Motor neuron (in vitro differentiated cells): ENCODE data around the gene GASK1A. TPM values are rescaled to one million over a fixed set of nuclear protein-coding genes. Genes with fewer than 3 reads are reported as not detected.

ENCODE experiments used
- ATAC-seq, 8 experiments: fragments of 200-7000 bp; cut with Tn5 transposase; replicated peaks in 6 of 8; 2 replicates each; pipeline ENCODE4 v1.8.0; 2021; ENCODE audit warnings: mild to moderate bottlenecking in 8 of 8, moderate library complexity in 8 of 8
- H3K27ac ChIP-seq, 2 donors: fragments of 250-450 bp; sonication (Bioruptor Pico); 2 replicates each; pipeline ENCODE4 v1.9.0; 2021; ENCODE audit warnings: antibody characterized with exemption in 2 of 2, mild to moderate bottlenecking in 2 of 2, moderate library complexity in 1 of 2
- H3K4me1 ChIP-seq, 2 donors: fragments of 250-450 bp; sonication (Bioruptor Pico); replicated peaks in 1 of 2; 2 replicates each; pipeline ENCODE4 v1.6.1; 2021; ENCODE audit warnings: antibody characterized with exemption in 2 of 2, mild to moderate bottlenecking in 2 of 2, moderate library complexity in 1 of 2
- H3K4me3 ChIP-seq, 5 donors: fragments of 250-450 bp; sonication (Bioruptor Pico); 2 replicates each; pipeline ENCODE4 v1.9.0; 2021; ENCODE audit warnings: antibody characterized with exemption in 5 of 5, mild to moderate bottlenecking in 5 of 5, moderate library complexity in 4 of 5
- WGBS, 10 experiments: fragments of 450-650 bp; shearing (Covaris generic); methylation state at CpG; one replicate each; pipeline ENCODE4 v1.0.0; 2022; 5-methylcytosine and 5-hydroxymethylcytosine counted together
- in situ Hi-C, 9 experiments: fragments of 400-800 bp; cut with MboI; loops; one replicate each; pipeline ENCODE4 v1.15.0; 2021; ENCODE audit warnings: low sequenced_read_pairs in 9 of 9, low pct_unique_long_range_greater_than_20kb in 2 of 9; ENCODE audit not compliant: unreplicated experiment in 9 of 9
- total RNA-seq, 8 experiments: library from RNA; unstranded; fragments of 300-600 nt; gene quantifications; 2 replicates each; pipeline versions ENCODE4 v1.2.3 to v1.2.4, GENCODE V29; 2022

GASK1A gene
- total RNA-seq, 8 experiments from 2014 or later = 0.18 to 4.3 (median 0.85) TPM

DNA sequence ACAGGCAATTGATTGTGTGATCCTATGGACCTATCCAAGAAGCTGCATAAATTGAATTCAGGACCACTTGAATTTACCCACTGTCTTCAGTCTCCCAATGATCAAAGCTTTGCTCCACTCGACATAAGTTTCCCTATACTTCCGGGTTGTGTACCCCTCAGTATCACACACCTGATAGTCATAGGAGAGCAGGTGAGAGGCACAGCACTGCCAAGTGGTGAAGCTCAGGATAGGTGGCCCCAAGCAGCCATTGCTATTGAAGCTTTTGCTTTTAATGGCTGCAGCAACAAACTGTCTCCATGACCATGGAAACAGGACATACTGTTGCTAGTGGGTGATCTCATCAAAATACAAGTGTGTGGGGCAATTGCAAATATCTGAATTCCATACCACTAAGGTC is 27.7 kb downstream of the GASK1A start:
- H3K4me3 ChIP-seq = no peak overlapping the region
- ATAC-seq = no peak
- no peaks in the 10 kb centered on the region for H3K4me1 ChIP-seq
- H3K27ac ChIP-seq = no peak overlapping the region
- 33% methylated on average over 1 of the region's 2 CpGs; no CpG with 5 or more reads in 9 of the 10 experiments for WGBS, 10 experiments
- in situ Hi-C loops = no loop called here

- Histone ChIP-seq H3K4me1 (no peaks in the 10 kb centered on the region), H3K4me3 (no peak overlapping the region), H3K27ac (no peak overlapping the region)
- in situ Hi-C loops = no loop called here
- WGBS, 10 experiments = 14 to 83% (median 73%) methylated on average over 1 to 2 of the region's 3 CpGs; no CpG with 5 or more reads in 5 of the 10 experiments
- ATAC-seq = no peak
Measured at GRCh38 chr3:43009547-43009946, 30.4 kb downstream of the GASK1A start.

DNA sequence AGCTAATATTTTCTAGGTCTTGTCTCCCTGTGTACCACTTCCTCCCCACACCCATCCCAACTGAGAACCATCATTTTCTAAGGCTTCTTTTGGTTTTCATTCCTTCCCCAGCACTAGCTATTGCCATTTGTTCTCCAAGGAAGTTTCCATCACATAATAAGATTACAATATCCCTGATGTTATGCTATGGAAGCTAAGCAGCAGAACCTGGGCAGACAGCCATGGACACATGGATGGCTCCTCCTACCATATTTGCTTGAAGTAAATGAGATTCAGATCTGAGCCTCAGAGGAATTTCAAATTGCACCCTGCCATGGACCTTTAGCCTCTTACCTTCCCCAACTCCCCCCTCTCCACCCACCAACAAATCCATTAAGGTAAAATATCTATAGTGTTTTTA is 31.5 kb downstream of the GASK1A start:
- Histone ChIP-seq H3K27ac (no peak overlapping the region), H3K4me3 (no peak overlapping the region), H3K4me1 (no peaks in the 10 kb centered on the region)
- in situ Hi-C loops = no loop called here
- no peak for ATAC-seq

- H3K27ac ChIP-seq = no peak overlapping the region
- no peak for ATAC-seq
- in situ Hi-C loops = no loop called here
- no peaks in the 10 kb centered on the region for H3K4me1 ChIP-seq
- 20 to 86% (median 69%) methylated on average over 1 to 3 of the region's 3 CpGs; no CpG with 5 or more reads in 1 of the 10 experiments for WGBS, 10 experiments
- no peak overlapping the region for H3K4me3 ChIP-seq
Measured at GRCh38 chr3:43011638-43012037, 32.5 kb downstream of the GASK1A start.

DNA sequence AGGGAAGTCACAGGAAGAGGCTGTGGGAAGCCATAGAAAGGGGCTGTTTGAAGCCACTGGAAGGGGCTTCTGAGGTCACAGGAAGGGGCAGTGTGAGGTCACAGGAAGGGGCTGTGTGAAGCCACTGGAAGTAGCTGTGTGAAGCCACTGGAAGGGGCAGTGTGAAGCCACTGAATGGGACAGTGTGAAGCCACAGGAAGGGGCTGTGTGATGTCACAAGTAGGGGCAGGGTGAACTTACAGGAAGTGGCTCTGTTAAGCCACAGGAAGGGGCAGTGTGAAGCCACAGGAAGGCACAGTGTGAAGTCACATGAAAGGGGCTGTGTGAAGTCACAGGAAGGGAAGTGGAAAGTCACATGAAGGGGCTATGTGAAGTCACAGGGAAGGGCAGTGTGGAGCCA is 33.1 kb downstream of the GASK1A start:
- Histone ChIP-seq H3K4me3 (no peak overlapping the region), H3K27ac (no peak overlapping the region), H3K4me1 (no peaks in the 10 kb centered on the region)
- in situ Hi-C loops = no loop called here
- peak in 1 of 8 experiments; percentile 57 for ATAC-seq

GRCh38 chr3:43013256-43013655 is 34.1 kb downstream of the GASK1A start:
- H3K4me1 ChIP-seq = no peaks in the 10 kb centered on the region
- 0 to 86% (median 62%) methylated on average over 1 to 2 of the region's 2 CpGs; no CpG with 5 or more reads in 4 of the 10 experiments for WGBS, 10 experiments
- H3K4me3 ChIP-seq = no peak overlapping the region
- in situ Hi-C loops = no loop called here
- ATAC-seq = no peak
- no peak overlapping the region for H3K27ac ChIP-seq

- 27 to 87% (median 58%) methylated on average over 1 to 2 of the region's 2 CpGs; no CpG with 5 or more reads in 2 of the 10 experiments for WGBS, 10 experiments
- in situ Hi-C loops = no loop called here
- peak in 1 of 8 experiments; percentile 15 for ATAC-seq
- Histone ChIP-seq H3K27ac (no peak overlapping the region), H3K4me3 (no peak overlapping the region), H3K4me1 (no peaks in the 10 kb centered on the region)
Measured at GRCh38 chr3:43013743-43014155, 34.6 kb downstream of the GASK1A start.

DNA sequence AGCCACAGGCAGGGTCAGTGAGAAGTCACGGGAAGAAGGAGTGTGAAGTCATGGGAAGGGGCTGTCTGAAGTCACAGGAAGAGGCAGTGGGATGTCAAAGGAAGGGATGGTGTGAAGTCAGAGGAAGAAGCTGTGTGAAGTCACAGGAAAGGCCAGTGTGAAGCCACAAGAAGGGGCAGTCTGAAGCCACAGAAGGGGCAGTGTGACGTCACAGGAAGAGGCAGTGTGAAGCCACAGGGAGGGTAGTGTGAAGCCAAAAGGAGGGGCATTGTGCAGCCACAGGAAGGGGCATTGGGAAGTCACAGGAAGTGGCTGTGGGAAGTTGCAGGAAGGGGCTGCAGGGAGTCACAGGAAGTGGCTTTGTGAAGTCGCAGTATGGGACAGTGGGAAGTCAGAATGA is 35.1 kb downstream of the GASK1A start:
- WGBS, 10 experiments = 13 to 80% (median 77%) methylated on average over 1 to 3 of the region's 3 CpGs; no CpG with 5 or more reads in 2 of the 10 experiments
- H3K27ac ChIP-seq = no peak overlapping the region
- H3K4me1 ChIP-seq = no peaks in the 10 kb centered on the region
- in situ Hi-C loops = no loop called here
- no peak for ATAC-seq
- no peak overlapping the region for H3K4me3 ChIP-seq

DNA sequence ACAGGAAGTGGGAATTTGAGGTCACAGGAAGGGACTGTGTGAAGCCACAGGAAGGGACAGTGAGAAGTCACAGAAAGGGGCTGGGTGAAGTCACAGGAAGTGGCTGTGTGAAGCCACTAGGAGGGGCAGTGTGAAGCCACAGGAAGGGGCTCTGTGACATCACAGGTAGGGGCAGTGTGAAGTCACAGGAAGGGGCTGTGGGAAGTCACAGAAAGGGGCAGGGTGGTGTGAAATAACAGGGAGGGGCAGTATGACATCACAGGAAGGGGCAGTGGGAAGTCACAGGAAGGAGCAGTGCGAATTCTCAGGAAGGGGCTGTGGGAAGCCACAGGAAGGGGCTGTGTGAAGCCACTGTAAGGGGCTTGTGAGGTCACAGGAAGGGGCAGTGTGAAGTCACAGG is 35.8 kb downstream of the GASK1A start:
- Histone ChIP-seq H3K4me3 (no peak overlapping the region), H3K27ac (no peak overlapping the region), H3K4me1 (no peaks in the 10 kb centered on the region)
- WGBS, 10 experiments = 0 to 83% (median 80%) methylated on average over 1 of the region's 1 CpG; no CpG with 5 or more reads in 7 of the 10 experiments
- in situ Hi-C loops = no loop called here
- ATAC-seq = no peak

DNA sequence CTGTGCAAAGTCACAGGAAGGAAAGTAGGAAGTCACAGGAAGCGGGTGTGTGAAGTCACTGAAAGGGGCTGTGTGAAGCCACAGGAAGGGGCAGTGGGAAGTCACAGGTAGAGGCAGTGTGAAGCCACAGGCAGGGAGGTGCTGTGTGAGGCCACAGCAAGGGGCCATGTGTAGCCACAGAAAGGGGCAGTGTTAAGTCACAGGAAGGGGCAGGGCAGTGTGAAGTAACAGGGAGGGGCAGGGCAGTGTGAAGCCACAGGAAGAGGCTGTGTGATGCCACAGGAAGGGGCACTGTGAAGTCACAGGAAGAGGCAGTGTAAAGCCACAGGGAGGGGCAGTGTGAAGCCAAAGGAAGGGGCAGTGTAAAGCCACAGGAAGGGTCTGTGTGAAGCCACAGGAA is 36.5 kb downstream of the GASK1A start:
- WGBS, 10 experiments = 29 to 100% (median 86%) methylated on average over 1 of the region's 1 CpG; no CpG with 5 or more reads in 3 of the 10 experiments
- no peaks in the 10 kb centered on the region for H3K4me1 ChIP-seq
- in situ Hi-C loops = no loop called here
- no peak overlapping the region for H3K27ac ChIP-seq
- H3K4me3 ChIP-seq = no peak overlapping the region
- ATAC-seq = peak in 1 of 8 experiments; percentile 41

DNA sequence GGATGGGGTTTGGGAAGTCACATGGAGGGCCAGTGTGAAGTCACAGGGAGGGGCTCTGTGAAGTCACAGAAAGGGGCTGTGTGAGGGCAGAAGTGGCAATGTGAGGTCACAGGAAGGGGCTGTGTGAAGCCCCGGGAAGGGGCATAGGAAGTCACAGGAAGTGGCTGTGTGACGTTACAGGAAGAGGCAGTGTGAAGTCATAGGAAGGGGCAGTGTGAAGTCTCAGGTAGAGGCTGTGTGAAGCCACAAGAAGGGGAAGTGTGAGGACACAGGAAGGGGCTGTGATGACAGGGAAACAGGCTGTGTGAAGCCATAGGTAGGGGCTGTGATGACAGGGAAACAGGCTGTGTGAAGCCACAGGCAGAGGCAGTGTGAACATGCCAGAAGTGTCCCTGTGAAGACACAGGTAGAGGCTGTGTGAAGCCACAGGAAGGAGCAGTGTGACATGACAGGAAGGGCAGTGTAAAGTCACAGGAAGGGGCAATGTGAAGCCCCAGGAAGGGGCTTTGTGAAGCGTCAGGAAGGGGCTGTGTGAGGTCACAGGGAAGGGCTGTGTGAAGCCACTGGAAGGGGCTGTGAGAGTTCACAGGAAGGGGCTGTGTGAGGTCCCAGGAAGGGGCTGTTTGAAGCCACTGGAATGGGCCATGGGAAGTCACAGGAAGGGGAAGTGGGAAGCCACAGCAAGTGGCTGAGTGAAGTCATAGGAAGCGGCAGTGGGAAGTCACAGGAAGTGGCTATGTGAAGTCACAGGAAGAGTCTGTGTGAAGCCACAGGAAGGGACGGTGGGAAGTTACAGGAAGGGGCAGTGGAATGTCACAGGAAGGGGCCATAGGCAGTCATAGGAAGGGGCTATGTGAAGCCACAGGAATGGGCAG is 37.1 kb downstream of the GASK1A start:
- Histone ChIP-seq H3K4me3 (no peak overlapping the region), H3K4me1 (no peaks in the 10 kb centered on the region), H3K27ac (no peak overlapping the region)
- ATAC-seq = no peak
- WGBS, 10 experiments = 40 to 92% (median 59%) methylated on average over 1 to 5 of the region's 5 CpGs
- in situ Hi-C loops = no loop called here

GRCh38 chr3:43017004-43017403 is 37.9 kb downstream of the GASK1A start:
- ATAC-seq = no peak
- 50 to 100% methylated on average over 1 of the region's 1 CpG; no CpG with 5 or more reads in 8 of the 10 experiments for WGBS, 10 experiments
- H3K4me1 ChIP-seq = no peaks in the 10 kb centered on the region
- in situ Hi-C loops = no loop called here
- no peak overlapping the region for H3K27ac ChIP-seq
- no peak overlapping the region for H3K4me3 ChIP-seq

DNA sequence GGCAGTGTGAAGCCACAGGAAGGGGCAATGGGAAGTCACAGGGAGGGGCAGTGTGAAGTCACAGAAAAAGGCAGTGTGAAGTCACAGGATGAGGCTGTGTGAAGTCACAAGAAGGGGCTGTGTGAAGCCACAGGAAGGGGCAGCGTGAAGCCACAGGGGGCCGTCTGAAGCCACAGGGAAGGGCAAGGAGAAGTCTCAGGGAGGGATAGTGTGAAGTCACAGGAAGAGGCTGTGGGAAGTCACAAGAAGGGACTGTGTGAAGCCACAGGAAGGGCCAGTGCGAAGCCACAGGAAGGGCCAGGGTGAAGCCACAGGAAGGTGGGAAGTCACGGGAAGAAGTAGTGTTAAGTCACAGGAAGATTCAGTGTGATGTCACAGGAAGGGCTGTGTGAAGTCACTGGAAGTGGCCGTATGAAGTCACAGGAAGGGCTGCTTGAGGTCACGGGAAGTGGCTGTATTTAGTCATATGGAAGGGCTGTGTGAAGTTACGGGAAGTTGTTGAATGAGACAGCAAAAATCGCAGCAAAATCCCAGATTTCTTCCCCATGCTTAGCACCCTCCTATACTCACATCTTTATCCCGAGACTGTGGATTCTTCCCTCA is 38.6 kb downstream of the GASK1A start:
- WGBS, 10 experiments = 60 to 100% (median 76%) methylated on average over 1 to 6 of the region's 9 CpGs
- no peaks in the 10 kb centered on the region for H3K4me1 ChIP-seq
- no peak for ATAC-seq

More for the DNA sequence above, 38.6 kb downstream of the GASK1A start:
- no peak overlapping the region for H3K27ac ChIP-seq
- H3K4me3 ChIP-seq = no peak overlapping the region
- in situ Hi-C loops = no loop called here
